ENCODE measurements around the gene MLYCD.

GRCh38 chr16:83890359-83890758, 8.6 kb upstream of the MLYCD start:
- no peak for TF ChIP-seq POLR2AphosphoS5 (IDR thresholded peaks at IDR 0.05; ENCODE audit: low read depth)
- TF ChIP-seq CTCF (conservative IDR thresholded peaks at IDR 0.05; ENCODE audit: low read depth in 2 of 2) = no peak

Measured in GM23338 (cell line).